HG02571 (cell line): Measurements from ENCODE around the gene ARID4B.
"Not testable (repeated sequence)": the region's sequence is repeated elsewhere in the genome, so short reads cannot be mapped to it uniquely, and the experiment has no call there.

Experiments used
- ATAC-seq: cut with Tn5 transposase; IDR thresholded peaks from one replicate; pipeline ENCODE4 v1.9.1; 2021; ENCODE audit warnings: mild to moderate bottlenecking, moderate library complexity; ENCODE audit not compliant: unreplicated experiment

Gene ARID4B

GRCh38 chr1:235327559-235328270 lies at the start of gene ARID4B:
TSS of gene ARID4B (minus strand) at chr1:235328179. CDS start at chr1:235326919, 1,260 bp downstream.
- peak; percentile 11 for ATAC-seq

GRCh38 chr1:235375919-235376605 lies 48.1 kb upstream of the ARID4B start:
- ATAC-seq, result no peak

- ATAC-seq, result no peak
Observed at GRCh38 chr1:235369802-235370201, 41.8 kb upstream of the ARID4B start.

GRCh38 chr1:235368428-235368827 lies 40.4 kb upstream of the ARID4B start:
- ATAC-seq, result no peak

GRCh38 chr1:235367000-235367908 lies 39.3 kb upstream of the ARID4B start, which contains the start of gene TBCE:
TSS of gene TBCE (plus strand) at chr1:235367427. CDS start at chr1:235380050, 12,623 bp downstream.
- ATAC-seq, result peak; percentile 100

- ATAC-seq, result no peak
Observed at GRCh38 chr1:235366286-235366685, 38.3 kb upstream of the ARID4B start.

- ATAC-seq, result not testable (repeated sequence)
Observed at GRCh38 chr1:235364189-235364588, 36.2 kb upstream of the ARID4B start.

GRCh38 chr1:235358899-235359298 lies 30.9 kb upstream of the ARID4B start:
- ATAC-seq, result no peak

- ATAC-seq, result no peak
Observed at GRCh38 chr1:235357485-235358373, 29.8 kb upstream of the ARID4B start.

GRCh38 chr1:235351898-235352297 lies 23.9 kb upstream of the ARID4B start:
- no peak for ATAC-seq

- ATAC-seq, result no peak
Observed at GRCh38 chr1:235351441-235351840, 23.5 kb upstream of the ARID4B start.

- no peak for ATAC-seq
Observed at GRCh38 chr1:235343726-235344125, 15.7 kb upstream of the ARID4B start.

- ATAC-seq, result no peak
Observed at GRCh38 chr1:235342471-235342870, 14.5 kb upstream of the ARID4B start.

- no peak for ATAC-seq
Observed at GRCh38 chr1:235342039-235342438, 14.1 kb upstream of the ARID4B start.

GRCh38 chr1:235341334-235341733 lies 13.4 kb upstream of the ARID4B start:
- no peak for ATAC-seq

GRCh38 chr1:235339746-235340145 lies 11.8 kb upstream of the ARID4B start:
- ATAC-seq, result no peak

- ATAC-seq, result no peak
Observed at GRCh38 chr1:235336903-235337302, 8.9 kb upstream of the ARID4B start.

GRCh38 chr1:235331401-235331800 lies 3.4 kb upstream of the ARID4B start:
- ATAC-seq, result no peak

- ATAC-seq, result no peak
Observed at GRCh38 chr1:235330918-235331285, 2.9 kb upstream of the ARID4B start.

- ATAC-seq, result no peak
Observed at GRCh38 chr1:235329139-235329902, 1.3 kb upstream of the ARID4B start.
